Measurements from ENCODE around the gene GDA. TPM values are rescaled to one million over a fixed set of nuclear protein-coding genes. Genes with fewer than 3 reads are reported as not detected.

Gene GDA
- total and polyA plus RNA-seq, 3 donors from 2014 or later: 1.7 to 3.7 (median 2.1) TPM

- H3K9me3 ChIP-seq: no peaks in the 10 kb centered on the region
- DNase-seq: no peak
- no peak overlapping the region for H3K27ac ChIP-seq
- H3K4me3 ChIP-seq: no peak overlapping the region
- H3K4me1 ChIP-seq: no peaks in the 10 kb centered on the region
- no peaks in the 10 kb centered on the region for H3K36me3 ChIP-seq (ENCODE audit: low read depth, missing control alignments)
- no peak for TF ChIP-seq POLR2A (IDR thresholded peaks at IDR 0.05)
- TF ChIP-seq CTCF (IDR thresholded peaks at IDR 0.05): no peak
- WGBS, 2 donors: 78 to 91% methylated on average over 4 of the region's 4 CpGs
- intact Hi-C loops (cut with DNase I; ENCODE audit: low total_unique reads): no loop called here
- H3K27me3 ChIP-seq: no peaks in the 10 kb centered on the region
Observed at GRCh38 chr9:72255569-72255968, 106.3 kb downstream of the GDA start.

GRCh38 chr9:72256931-72257330, 107.7 kb downstream of the GDA start:
- 87 to 93% methylated on average over 6 of the region's 6 CpGs for WGBS, 2 donors
- intact Hi-C loops (cut with DNase I; ENCODE audit: low total_unique reads): no loop called here
- Histone ChIP-seq H3K9me3 (no peaks in the 10 kb centered on the region), H3K27ac (no peak overlapping the region), H3K4me3 (no peak overlapping the region), H3K36me3 (ENCODE audit: low read depth, missing control alignments) (no peaks in the 10 kb centered on the region), H3K27me3 (no peaks in the 10 kb centered on the region), H3K4me1 (no peaks in the 10 kb centered on the region)
- DNase-seq: no peak
- TF ChIP-seq POLR2A (IDR thresholded peaks at IDR 0.05) (no peak), CTCF (IDR thresholded peaks at IDR 0.05) (no peak)

- no peak overlapping the region for H3K4me3 ChIP-seq
- H3K36me3 ChIP-seq (ENCODE audit: low read depth, missing control alignments): no peaks in the 10 kb centered on the region
- DNase-seq: no peak
- no peaks in the 10 kb centered on the region for H3K9me3 ChIP-seq
- no peaks in the 10 kb centered on the region for H3K4me1 ChIP-seq
- no peak overlapping the region for H3K27ac ChIP-seq
- intact Hi-C loops (cut with DNase I; ENCODE audit: low total_unique reads): no loop called here
- TF ChIP-seq CTCF (IDR thresholded peaks at IDR 0.05) (no peak), POLR2A (IDR thresholded peaks at IDR 0.05) (no peak)
- H3K27me3 ChIP-seq: no peaks in the 10 kb centered on the region
- WGBS, 2 donors: 81 to 98% methylated on average over 2 to 3 of the region's 3 CpGs
Observed at GRCh38 chr9:72257814-72258213, 108.6 kb downstream of the GDA start.

DNA sequence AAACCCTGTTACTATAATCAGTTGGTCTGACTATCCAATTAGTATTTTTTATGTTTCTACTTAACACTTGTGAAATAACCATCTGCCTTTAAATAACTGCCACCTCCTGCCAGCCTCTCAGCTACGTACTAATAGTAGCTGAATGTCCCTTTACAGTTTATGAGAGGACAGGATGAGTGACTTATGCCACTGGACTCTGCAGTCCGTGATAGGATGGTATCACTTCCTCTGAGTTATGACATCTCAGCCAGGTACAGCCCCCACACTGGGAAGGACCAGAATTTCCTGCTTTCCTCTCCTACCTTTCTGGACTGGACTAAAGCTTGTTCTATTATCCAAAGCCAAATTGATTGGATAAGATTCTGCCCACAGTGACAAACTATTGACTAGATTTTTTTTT, 112.8 kb downstream of the GDA start:
- no peak for DNase-seq
- H3K27me3 ChIP-seq: no peaks in the 10 kb centered on the region
- no peaks in the 10 kb centered on the region for H3K4me1 ChIP-seq
- no peaks in the 10 kb centered on the region for H3K9me3 ChIP-seq
- H3K36me3 ChIP-seq (ENCODE audit: low read depth, missing control alignments): no peaks in the 10 kb centered on the region
- no peak for TF ChIP-seq POLR2A (IDR thresholded peaks at IDR 0.05)
- no peak for TF ChIP-seq CTCF (IDR thresholded peaks at IDR 0.05)
- no peak overlapping the region for H3K27ac ChIP-seq
- 39 to 47% methylated on average over 2 of the region's 2 CpGs for WGBS, 2 donors
- no peak overlapping the region for H3K4me3 ChIP-seq
- intact Hi-C loops (cut with DNase I; ENCODE audit: low total_unique reads): loop anchor here (10.0 kb wide), 1 partner anchor 217 kb away; no protein-coding TSS in a partner anchor

DNA sequence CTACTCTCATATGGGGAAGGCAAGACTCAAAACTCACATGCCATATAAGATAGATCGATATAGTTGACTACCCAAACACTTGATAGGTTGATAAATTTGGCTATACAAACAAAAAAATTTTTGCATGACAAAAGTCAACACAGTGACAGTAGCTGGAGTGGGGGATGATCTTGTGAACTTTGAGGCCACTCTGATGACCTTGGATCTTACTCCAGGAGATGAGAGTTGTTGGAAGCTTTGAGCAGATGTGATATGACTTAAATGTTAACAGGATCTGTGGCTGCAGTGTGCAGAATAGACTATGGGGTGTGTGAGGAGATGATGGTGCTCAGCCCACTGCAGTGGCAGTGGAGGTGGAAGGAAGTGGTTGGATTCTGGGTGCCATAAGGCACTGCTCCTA, 114.3 kb downstream of the GDA start:
- intact Hi-C loops (cut with DNase I; ENCODE audit: low total_unique reads): loop anchor here (10.0 kb wide), 1 partner anchor 219 kb away; no protein-coding TSS in a partner anchor
- 100% methylated on average over 1 of the region's 1 CpG for WGBS, 2 donors
- no peak for DNase-seq
- no peak for TF ChIP-seq CTCF (IDR thresholded peaks at IDR 0.05)
- TF ChIP-seq POLR2A (IDR thresholded peaks at IDR 0.05): no peak
- Histone ChIP-seq H3K27me3 (no peaks in the 10 kb centered on the region), H3K27ac (no peak overlapping the region), H3K4me3 (no peak overlapping the region), H3K4me1 (no peaks in the 10 kb centered on the region), H3K9me3 (no peaks in the 10 kb centered on the region), H3K36me3 (ENCODE audit: low read depth, missing control alignments) (no peaks in the 10 kb centered on the region)
